GM10266 (cell line): ENCODE data around the gene POU6F2.

Experiments used
- DNase-seq: peaks from one replicate; pipeline ENCODE4 v3.0.0; 2012; ENCODE audit errors: extremely low spot score
- TF ChIP-seq, protein P1 (sequence below): IDR thresholded peaks from 2 replicates; pipeline ENCODE4 v1.5.1; 2012; ENCODE audit warnings: mild to moderate bottlenecking, low read depth; ENCODE audit not compliant: control insufficient read depth, insufficient read depth; ENCODE audit errors: missing control alignments

The POU6F2 gene

DNA sequence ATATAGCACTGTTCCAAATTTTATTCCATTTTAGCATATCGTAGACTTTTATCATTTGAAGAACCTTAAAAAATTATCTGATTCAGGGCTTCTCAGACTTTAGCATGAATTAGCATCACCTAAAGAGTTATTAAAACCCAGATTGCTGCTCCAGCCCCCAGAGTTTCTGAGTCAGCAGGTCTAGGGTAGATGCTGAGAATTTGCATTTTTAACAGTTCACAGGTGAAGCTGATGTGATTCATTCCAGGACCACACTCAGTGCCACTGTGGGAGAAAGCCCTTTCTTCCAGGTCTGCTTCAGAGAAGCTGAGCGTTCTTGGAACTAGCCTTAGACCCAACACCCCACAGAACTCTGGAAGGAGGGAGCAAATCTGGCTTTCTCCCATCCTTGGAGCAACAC is 414.4 kb downstream of the POU6F2 start:
- DNase-seq = no peak
- TF ChIP-seq, protein P1, sequence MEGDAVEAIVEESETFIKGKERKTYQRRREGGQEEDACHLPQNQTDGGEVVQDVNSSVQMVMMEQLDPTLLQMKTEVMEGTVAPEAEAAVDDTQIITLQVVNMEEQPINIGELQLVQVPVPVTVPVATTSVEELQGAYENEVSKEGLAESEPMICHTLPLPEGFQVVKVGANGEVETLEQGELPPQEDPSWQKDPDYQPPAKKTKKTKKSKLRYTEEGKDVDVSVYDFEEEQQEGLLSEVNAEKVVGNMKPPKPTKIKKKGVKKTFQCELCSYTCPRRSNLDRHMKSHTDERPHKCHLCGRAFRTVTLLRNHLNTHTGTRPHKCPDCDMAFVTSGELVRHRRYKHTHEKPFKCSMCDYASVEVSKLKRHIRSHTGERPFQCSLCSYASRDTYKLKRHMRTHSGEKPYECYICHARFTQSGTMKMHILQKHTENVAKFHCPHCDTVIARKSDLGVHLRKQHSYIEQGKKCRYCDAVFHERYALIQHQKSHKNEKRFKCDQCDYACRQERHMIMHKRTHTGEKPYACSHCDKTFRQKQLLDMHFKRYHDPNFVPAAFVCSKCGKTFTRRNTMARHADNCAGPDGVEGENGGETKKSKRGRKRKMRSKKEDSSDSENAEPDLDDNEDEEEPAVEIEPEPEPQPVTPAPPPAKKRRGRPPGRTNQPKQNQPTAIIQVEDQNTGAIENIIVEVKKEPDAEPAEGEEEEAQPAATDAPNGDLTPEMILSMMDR = no peak

DNA sequence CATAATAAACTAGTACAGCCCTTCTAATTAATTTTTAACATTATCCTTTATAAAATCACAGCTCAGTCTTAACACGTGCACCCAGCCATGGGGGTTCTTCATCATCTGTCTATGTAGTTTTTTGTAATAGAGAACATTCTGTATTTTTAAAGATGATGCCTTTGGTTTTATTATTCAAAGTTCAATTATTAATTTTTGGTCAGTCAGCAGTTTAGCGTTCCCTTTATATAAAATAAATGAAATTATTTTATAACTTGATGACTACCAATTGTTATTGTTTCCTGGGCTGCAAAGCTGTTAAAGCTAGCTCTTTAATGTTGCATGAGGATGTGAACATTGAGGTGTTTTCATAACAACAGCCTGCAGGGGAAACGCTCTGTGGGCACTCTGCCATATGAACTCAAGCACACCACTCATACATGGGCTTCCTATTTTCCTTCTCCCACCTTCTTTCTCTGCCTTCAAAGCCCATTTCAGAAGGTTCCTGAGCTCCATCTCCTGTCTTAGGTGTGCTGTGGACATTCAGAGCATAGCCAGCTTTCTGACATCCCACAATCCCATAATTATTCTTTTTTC is 416.5 kb downstream of the POU6F2 start:
- TF ChIP-seq, protein P1 = no peak
- no peak for DNase-seq

DNA sequence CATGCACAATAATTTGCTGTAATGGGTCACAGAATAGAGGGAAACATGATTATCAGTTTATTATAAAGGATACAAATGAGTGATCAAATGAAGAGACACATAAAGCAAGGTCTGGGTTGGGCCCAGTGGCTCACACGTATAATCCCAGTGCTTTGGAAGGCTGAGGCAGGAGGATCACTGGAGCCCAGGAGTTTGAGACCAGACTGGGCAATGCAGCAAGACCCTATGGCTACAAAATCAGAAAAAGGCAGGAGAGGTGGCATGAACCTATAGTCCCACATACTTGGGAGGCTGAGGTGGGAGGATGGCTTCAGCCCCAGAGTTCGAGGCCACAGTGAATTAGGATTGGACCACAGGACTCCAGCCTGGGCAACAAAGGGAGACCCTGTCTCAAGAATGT is 421.7 kb downstream of the POU6F2 start:
- no peak for DNase-seq
- TF ChIP-seq, protein P1 = no peak

GRCh38 chr7:39399986-39400385 is 422.3 kb downstream of the POU6F2 start:
- no peak for DNase-seq
- TF ChIP-seq, protein P1 = no peak

DNA sequence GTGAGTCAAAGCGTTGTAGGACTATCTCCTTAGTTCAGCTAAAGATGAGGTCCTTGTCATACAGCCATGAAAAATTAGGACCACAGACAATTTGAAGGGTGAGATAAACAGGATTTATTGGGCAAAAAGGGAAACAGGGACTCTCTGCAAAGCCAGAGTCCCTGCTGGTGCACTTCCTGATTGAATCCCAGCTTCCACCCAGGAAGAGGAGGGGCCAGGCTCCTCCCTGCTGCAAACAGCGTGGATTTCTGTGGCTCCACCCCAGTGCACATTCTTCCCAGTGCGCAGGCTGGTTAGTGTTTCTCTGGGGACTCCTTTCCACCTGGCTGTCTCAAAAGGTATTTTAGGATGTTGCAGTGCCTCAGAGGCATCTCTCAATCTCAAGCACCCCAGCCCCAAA is 423.1 kb downstream of the POU6F2 start:
- no peak for DNase-seq
- TF ChIP-seq, protein P1 = no peak

- TF ChIP-seq, protein P1 = no peak
- DNase-seq = no peak
Observed at GRCh38 chr7:39402034-39402433, 424.3 kb downstream of the POU6F2 start.

- TF ChIP-seq, protein P1 = no peak
- no peak for DNase-seq
Observed at GRCh38 chr7:39404907-39405306, 427.2 kb downstream of the POU6F2 start.
